ENCODE data around the gene CCL4. TPM values are rescaled to one million over a fixed set of nuclear protein-coding genes. Genes with fewer than 3 reads are reported as not detected.

Gene CCL4
- total and polyA plus RNA-seq, 2 donors (not counting 1 experiment from before 2014, with no cell fraction given): not detected

DNA sequence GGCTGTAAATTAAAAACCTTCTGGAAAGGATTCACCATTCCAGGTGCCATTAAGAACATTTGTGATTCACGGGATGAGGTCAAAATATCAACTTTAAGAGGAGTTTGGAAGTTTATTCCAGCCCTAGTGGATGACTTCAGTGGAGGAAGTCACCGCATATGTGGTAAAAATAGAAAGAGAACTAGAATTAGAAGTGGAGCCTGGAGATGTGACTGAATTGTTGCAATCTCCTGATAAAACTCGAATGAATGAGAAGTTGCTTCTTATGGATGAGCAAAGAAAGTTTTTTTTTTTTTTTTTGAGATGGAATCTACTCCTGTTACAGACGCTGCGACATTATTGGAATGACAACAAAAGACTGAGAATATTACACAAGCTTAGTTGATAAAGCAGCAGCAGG is 26.7 kb downstream of the CCL4 start:
- no peak overlapping the region for H3K4me2 ChIP-seq (ENCODE audit: extremely low read depth, insufficient read depth, low read length)
- TF ChIP-seq CTCF (conservative IDR thresholded peaks at IDR 0.05 in 1 of 2, IDR thresholded peaks at IDR 0.05 in 1 of 2; ENCODE audit: low read depth in 1 of 2, low read length in 2 of 2): no peak
- no peak for TF ChIP-seq EZH2 (IDR thresholded peaks at IDR 0.05; ENCODE audit: low read length, missing control alignments)
- no peaks in the 10 kb centered on the region for H3K4me1 ChIP-seq (ENCODE audit: control insufficient read depth, extremely low read depth, insufficient read depth, low read length)
- H3K36me3 ChIP-seq (ENCODE audit: control insufficient read depth, insufficient read depth, low read length): no peaks in the 10 kb centered on the region
- no peaks in the 10 kb centered on the region for H3K79me2 ChIP-seq (ENCODE audit: control insufficient read depth, insufficient read depth, low read length)
- H3K27ac ChIP-seq (ENCODE audit: insufficient read depth, low read length): no peak overlapping the region
- DNase-seq (ENCODE audit: low read depth in 2 of 2): no peak
- no peak overlapping the region for H3K4me3 ChIP-seq (replicated peaks in 1 of 4; ENCODE audit: control extremely low read depth in 1 of 4, insufficient read depth in 1 of 4, low read depth in 3 of 4, low read length in 4 of 4)
- no peak overlapping the region for H3K9ac ChIP-seq (ENCODE audit: insufficient read depth, low read length)
- no peaks in the 10 kb centered on the region for H3K9me3 ChIP-seq (ENCODE audit: control insufficient read depth, insufficient read depth, low read depth, low read length)
- no peaks in the 10 kb centered on the region for H3K27me3 ChIP-seq (ENCODE audit: control insufficient read depth, insufficient read depth, low read length)
- no peak overlapping the region for H2AFZ ChIP-seq (ENCODE audit: low read length)
- no peaks in the 10 kb centered on the region for H4K20me1 ChIP-seq (ENCODE audit: control insufficient read depth, extremely low read depth, insufficient read depth, low read length)

GRCh38 chr17:36131421-36131820 is 27.8 kb downstream of the CCL4 start:
- H3K27ac ChIP-seq (ENCODE audit: insufficient read depth, low read length): no peak overlapping the region
- H2AFZ ChIP-seq (ENCODE audit: low read length): no peak overlapping the region
- no peak for DNase-seq (ENCODE audit: low read depth in 2 of 2)
- no peaks in the 10 kb centered on the region for H4K20me1 ChIP-seq (ENCODE audit: control insufficient read depth, extremely low read depth, insufficient read depth, low read length)
- H3K36me3 ChIP-seq (ENCODE audit: control insufficient read depth, insufficient read depth, low read length): no peaks in the 10 kb centered on the region
- H3K4me1 ChIP-seq (ENCODE audit: control insufficient read depth, extremely low read depth, insufficient read depth, low read length): no peaks in the 10 kb centered on the region
- TF ChIP-seq EZH2 (IDR thresholded peaks at IDR 0.05; ENCODE audit: low read length, missing control alignments) (no peak), CTCF (conservative IDR thresholded peaks at IDR 0.05 in 1 of 2, IDR thresholded peaks at IDR 0.05 in 1 of 2; ENCODE audit: low read depth in 1 of 2, low read length in 2 of 2) (peak in 1 of 2 donors; percentile 9)
- H3K9ac ChIP-seq (ENCODE audit: insufficient read depth, low read length): no peak overlapping the region
- no peak overlapping the region for H3K4me3 ChIP-seq (replicated peaks in 1 of 4; ENCODE audit: control extremely low read depth in 1 of 4, insufficient read depth in 1 of 4, low read depth in 3 of 4, low read length in 4 of 4)
- H3K79me2 ChIP-seq (ENCODE audit: control insufficient read depth, insufficient read depth, low read length): no peaks in the 10 kb centered on the region
- H3K4me2 ChIP-seq (ENCODE audit: extremely low read depth, insufficient read depth, low read length): no peak overlapping the region
- H3K27me3 ChIP-seq (ENCODE audit: control insufficient read depth, insufficient read depth, low read length): no peaks in the 10 kb centered on the region
- no peaks in the 10 kb centered on the region for H3K9me3 ChIP-seq (ENCODE audit: control insufficient read depth, insufficient read depth, low read depth, low read length)

- Histone ChIP-seq H3K79me2 (ENCODE audit: control insufficient read depth, insufficient read depth, low read length) (no peaks in the 10 kb centered on the region), H3K9ac (ENCODE audit: insufficient read depth, low read length) (no peak overlapping the region), H3K4me2 (ENCODE audit: extremely low read depth, insufficient read depth, low read length) (no peak overlapping the region), H3K4me3 (replicated peaks in 1 of 4; ENCODE audit: control extremely low read depth in 1 of 4, insufficient read depth in 1 of 4, low read depth in 3 of 4, low read length in 4 of 4) (no peak overlapping the region), H4K20me1 (ENCODE audit: control insufficient read depth, extremely low read depth, insufficient read depth, low read length) (no peaks in the 10 kb centered on the region), H3K36me3 (ENCODE audit: control insufficient read depth, insufficient read depth, low read length) (no peaks in the 10 kb centered on the region), H3K27me3 (ENCODE audit: control insufficient read depth, insufficient read depth, low read length) (no peaks in the 10 kb centered on the region), H3K9me3 (ENCODE audit: control insufficient read depth, insufficient read depth, low read depth, low read length) (no peaks in the 10 kb centered on the region), H2AFZ (ENCODE audit: low read length) (no peak overlapping the region), H3K4me1 (ENCODE audit: control insufficient read depth, extremely low read depth, insufficient read depth, low read length) (no peaks in the 10 kb centered on the region), H3K27ac (ENCODE audit: insufficient read depth, low read length) (no peak overlapping the region)
- no peak for DNase-seq (ENCODE audit: low read depth in 2 of 2)
- TF ChIP-seq EZH2 (IDR thresholded peaks at IDR 0.05; ENCODE audit: low read length, missing control alignments) (no peak), CTCF (conservative IDR thresholded peaks at IDR 0.05 in 1 of 2, IDR thresholded peaks at IDR 0.05 in 1 of 2; ENCODE audit: low read depth in 1 of 2, low read length in 2 of 2) (no peak)
These were observed 28.3 kb downstream of the CCL4 start for GRCh38 chr17:36131931-36132330.

Data from fibroblast of lung (primary cell).